ENCODE data around the gene PEX10.
A peak's percentile ranks its signal among the peaks of the same experiment; 100 is the strongest.

Gene PEX10

GRCh38 chr1:2403273-2403672, 9.1 kb downstream of the PEX10 start:
- no peak for DNase-seq

GRCh38 chr1:2402420-2402819, 9.9 kb downstream of the PEX10 start:
- no peak for DNase-seq

GRCh38 chr1:2400950-2401649, 11.3 kb downstream of the PEX10 start:
- no peak for DNase-seq

- no peak for DNase-seq
Observed at GRCh38 chr1:2400576-2400909, 11.8 kb downstream of the PEX10 start.

- no peak for DNase-seq
Observed at GRCh38 chr1:2399890-2400575, 12.3 kb downstream of the PEX10 start.

- DNase-seq: no peak
Observed at GRCh38 chr1:2398871-2399270, 13.5 kb downstream of the PEX10 start.

- no peak for DNase-seq
Observed at GRCh38 chr1:2397007-2397679, 15.2 kb downstream of the PEX10 start.

GRCh38 chr1:2396476-2396875, 15.9 kb downstream of the PEX10 start:
- DNase-seq: no peak

- DNase-seq: no peak
Observed at GRCh38 chr1:2396059-2396458, 16.3 kb downstream of the PEX10 start.

GRCh38 chr1:2395245-2395644, 17.1 kb downstream of the PEX10 start:
- DNase-seq: no peak

GRCh38 chr1:2394761-2395160, 17.6 kb downstream of the PEX10 start:
- DNase-seq: no peak

GRCh38 chr1:2394220-2394619, 18.1 kb downstream of the PEX10 start:
- DNase-seq: no peak

GRCh38 chr1:2393471-2393877, 18.9 kb downstream of the PEX10 start:
- DNase-seq: no peak

- no peak for DNase-seq
Observed at GRCh38 chr1:2392686-2393085, 19.7 kb downstream of the PEX10 start.

GRCh38 chr1:2391931-2392509, 20.3 kb downstream of the PEX10 start:
- no peak for DNase-seq

GRCh38 chr1:2391041-2391930, 21.1 kb downstream of the PEX10 start, which contains the start of the genes MORN1 and RER1:
TSS of gene MORN1 (minus strand) at chr1:2391554. CDS start at chr1:2391533, 21 bp downstream.
TSS of gene RER1 (plus strand) at chr1:2391841. CDS start at chr1:2395791, 3,950 bp downstream.
- DNase-seq: peak; percentile 98

GRCh38 chr1:2389644-2390043, 22.7 kb downstream of the PEX10 start:
- DNase-seq: no peak

GRCh38 chr1:2388004-2388913, 24.1 kb downstream of the PEX10 start:
- no peak for DNase-seq

- DNase-seq: no peak
Observed at GRCh38 chr1:2386636-2387611, 25.4 kb downstream of the PEX10 start.

GRCh38 chr1:2385606-2386280, 26.6 kb downstream of the PEX10 start:
- peak in 1 of 2 donors; percentile 0 for DNase-seq

Measured in activated CD4-positive, alpha-beta T cell treated with anti-CD3 and anti-CD28 coated beads for 4 hours (primary cell).